GM21390 (cell line): ENCODE data around the gene ANKRD61.
"Not testable (repeated sequence)": the region's sequence is repeated elsewhere in the genome, so short reads cannot be mapped to it uniquely, and the experiment has no call there.

Experiments used
- ATAC-seq: cut with Tn5 transposase; IDR thresholded peaks from one replicate; pipeline ENCODE4 v1.9.1; 2021; ENCODE audit not compliant: unreplicated experiment

The ANKRD61 gene

DNA sequence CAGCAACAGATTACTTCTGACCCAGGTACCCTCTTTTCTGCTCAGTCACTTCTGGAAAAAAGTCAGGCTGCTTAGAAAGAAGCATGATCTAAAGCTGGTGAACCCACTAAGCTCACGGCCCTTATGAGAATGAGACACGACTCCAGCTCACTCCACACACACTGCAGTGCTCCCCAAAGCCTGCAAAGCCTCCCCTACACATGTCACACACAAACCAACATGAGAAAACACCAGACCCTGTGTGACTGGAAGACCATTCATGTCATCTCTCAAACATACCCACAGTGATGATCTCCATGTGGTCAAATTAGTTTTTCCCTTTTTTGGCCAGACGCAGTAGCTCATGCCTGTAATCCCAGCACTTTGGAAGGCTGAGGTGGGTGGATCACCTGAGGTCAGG lies 391 bp downstream of the ANKRD61 start:
- no peak for ATAC-seq

DNA sequence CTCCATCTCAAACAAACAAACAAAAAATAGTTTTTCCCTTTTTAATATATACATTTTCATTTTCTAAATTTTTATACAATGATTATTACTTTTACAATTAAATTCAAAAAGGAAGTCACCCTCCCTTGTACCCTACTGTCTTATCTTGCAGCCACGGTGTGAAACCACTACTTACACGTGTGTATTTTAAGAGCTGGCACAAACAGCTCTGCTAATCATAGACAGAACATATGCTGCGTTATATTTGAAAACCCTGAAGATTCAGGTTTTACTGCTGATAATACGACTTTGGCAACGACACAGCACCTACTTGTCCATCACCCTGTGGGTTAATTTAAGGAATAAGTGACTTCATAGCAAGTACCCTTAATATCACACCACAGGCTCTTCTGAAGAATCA lies 991 bp downstream of the ANKRD61 start:
- ATAC-seq: no peak

DNA sequence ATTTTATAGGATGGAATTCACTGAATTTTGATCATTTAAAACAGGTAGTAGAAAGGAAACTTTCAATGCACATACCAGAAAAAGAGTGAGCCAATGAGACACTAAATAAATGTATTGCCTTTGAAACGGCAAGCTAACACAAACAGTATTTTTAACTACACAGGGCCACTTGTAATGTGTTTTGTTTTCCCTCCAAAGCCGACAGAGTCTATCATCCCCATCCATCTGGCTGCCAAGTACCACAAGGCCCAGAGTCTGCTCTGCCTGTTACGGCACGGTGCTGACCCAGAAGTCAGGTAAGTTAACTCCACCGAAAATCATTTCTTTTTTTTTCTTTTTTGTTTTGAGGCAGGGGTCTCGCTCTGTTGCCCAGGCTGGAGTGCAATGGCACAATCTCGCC lies 1.5 kb downstream of the ANKRD61 start:
- no peak for ATAC-seq

DNA sequence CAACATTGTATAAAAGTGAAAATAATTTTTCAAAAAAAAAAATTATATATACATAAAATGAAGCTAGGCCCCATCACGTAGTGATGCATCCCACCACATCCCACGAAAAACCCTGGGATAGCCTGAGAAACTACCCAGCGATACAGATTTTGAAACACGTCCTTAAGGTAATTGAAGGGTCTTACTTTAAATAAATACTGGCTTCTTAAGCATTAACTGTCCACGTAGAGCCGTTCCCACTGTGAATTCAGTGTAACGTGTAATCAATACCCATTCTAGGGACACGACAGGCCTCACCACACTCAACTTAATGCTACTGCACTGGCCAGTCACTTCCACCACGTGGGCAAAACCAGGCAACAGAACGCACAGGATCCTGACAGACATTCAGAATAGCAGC lies 4.0 kb downstream of the ANKRD61 start:
- ATAC-seq: no peak

DNA sequence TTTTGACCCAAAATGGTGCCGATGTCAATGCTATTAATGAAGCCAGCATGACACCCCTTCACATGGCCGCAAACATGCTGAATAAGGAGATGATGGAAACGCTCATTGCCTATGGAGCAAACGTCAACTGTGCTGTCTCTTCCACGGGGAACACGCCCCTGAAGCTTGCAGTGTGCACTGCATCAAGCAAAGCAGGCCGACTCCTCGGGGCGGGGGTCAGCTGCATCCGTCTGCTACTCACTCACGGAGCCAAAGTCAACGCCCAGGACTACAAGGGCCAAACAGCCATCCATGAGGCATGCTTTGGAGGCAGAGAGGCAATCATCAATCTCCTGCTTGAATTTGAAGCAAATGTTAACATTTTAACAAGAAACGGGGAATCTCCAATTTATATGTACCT lies 4.5 kb downstream of the ANKRD61 start:
- no peak for ATAC-seq

DNA sequence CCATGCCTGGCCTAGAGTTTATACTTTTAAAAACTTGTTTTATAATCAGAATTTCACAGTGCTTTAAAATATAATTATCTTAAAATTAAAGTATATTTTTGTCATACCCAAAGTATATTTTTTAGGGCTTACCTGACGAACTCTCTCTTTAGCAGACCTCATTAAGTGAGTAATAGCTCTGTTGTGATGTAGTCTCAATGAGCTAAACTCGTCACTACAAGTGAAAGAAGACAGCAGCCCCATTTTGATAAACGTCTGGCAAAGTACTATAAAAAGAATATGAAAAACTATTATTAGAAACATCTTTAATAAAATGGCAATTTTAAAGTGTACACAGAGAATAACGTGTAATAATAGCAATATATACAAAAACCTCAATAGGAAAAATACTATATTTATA lies 18.6 kb downstream of the ANKRD61 start:
- ATAC-seq: no peak

DNA sequence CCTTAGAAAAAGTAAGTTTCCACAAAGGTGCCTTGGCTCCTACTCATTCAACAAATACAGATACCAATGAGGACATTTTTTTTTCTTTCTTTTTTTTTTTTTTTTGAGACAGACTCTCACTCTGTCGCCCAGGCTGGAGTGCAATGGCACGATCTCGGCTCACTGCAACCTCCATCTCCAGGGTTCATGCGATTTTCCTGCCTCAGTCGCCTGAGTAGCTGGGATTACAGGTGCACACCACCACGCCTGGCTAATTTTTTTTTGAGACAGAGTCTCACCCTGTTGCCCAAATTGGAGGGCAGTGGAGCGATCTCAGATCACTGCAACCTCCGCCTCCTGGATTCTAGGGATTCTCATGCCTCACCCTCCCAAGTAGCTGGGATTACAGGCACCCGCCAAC lies 20.0 kb downstream of the ANKRD61 start:
- not testable (repeated sequence) for ATAC-seq

DNA sequence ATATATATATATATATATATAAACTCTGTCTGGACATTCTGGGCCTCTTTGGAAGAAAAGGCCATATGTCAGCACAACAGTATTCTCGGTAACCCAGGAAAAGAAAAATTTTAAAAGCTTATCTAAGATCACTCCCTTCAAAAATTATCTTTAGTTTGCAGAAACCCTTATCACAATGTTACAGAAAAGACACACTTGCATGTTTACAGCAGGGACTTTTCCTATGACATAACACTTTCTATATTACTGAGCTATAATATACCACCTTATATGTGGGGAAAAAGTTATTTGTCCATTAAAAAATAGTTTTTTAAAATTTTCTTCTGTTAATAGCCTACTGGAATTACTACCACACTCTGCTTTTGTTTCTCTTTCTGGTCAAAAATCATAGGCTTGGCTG lies 25.4 kb downstream of the ANKRD61 start:
- ATAC-seq: no peak

DNA sequence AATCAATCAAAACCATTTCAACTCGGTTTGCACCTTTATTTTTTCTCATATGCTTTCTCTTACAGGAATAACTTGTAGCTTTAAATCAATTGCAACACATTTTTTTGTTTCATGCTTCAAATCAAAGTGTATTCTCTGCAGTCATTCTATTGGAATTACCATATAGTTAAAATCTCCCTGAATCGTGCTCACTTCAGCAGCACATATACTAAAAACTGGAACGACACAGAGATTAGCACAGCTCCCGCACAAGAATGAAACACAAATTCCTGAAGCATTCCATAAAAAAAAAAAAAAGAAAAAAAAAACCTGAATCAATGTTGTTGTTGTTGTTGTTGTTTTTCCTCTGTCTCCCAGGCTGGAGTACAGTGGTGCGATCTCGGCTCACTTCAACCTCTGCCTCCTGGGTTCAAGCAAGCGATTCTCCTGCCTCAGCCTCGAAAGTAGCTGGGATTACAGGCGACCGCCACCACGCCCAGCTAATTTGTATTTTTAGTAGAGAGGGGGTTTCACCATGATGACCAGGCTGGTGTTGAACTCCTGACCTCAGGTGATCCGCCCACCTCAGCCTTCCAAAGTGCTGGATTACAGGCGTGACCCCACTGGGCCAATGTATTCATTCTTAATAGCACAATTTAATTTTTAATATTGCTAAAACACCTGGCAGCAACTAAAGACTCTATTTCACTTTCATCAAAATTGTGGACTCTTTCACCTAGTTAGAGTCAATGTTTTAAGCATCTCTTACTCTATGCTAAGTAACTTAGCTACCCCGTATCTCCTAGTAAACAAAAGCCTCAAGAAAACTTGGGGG lies 26.3 kb downstream of the ANKRD61 start:
- ATAC-seq: no peak

DNA sequence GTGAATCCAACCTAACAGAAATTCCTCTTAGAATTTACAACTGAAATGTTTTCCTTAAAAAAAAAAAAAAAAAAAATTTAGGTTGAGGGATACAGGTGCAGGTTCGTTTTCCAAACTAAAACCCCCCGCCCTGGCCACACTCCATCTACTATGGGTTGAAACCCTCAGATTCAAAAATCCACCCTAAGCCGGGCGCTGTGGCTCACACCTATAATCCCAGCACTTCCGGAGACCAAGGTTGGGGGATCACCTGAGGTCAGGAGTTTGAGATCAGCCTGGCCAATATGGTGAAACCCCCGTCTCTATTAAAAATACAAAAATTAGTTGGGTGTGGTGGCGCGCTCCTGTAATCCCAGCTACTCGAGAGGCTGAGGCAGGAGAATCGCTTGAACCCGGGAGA lies 28.8 kb downstream of the ANKRD61 start:
- ATAC-seq: not testable (repeated sequence)

DNA sequence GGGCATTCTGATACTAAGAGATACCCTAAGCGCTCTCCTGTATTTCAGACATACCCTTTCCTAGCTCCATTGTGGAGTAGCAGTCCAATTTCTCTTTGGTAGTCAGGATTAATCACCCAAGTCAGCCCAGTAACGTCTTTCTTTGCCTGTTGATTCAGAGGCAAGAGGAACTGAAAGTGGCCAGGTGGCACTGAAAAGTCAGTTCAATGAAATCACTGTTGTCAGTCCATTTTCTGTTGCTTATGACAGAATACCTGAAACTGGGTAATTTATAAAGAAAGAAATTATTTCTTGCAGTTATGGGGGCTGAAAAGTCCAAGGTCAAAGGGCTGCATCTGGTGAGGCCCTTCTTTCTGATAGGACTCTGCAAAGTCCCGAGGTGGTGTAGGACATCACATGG lies 40.2 kb downstream of the ANKRD61 start:
- ATAC-seq: peak; percentile 70

DNA sequence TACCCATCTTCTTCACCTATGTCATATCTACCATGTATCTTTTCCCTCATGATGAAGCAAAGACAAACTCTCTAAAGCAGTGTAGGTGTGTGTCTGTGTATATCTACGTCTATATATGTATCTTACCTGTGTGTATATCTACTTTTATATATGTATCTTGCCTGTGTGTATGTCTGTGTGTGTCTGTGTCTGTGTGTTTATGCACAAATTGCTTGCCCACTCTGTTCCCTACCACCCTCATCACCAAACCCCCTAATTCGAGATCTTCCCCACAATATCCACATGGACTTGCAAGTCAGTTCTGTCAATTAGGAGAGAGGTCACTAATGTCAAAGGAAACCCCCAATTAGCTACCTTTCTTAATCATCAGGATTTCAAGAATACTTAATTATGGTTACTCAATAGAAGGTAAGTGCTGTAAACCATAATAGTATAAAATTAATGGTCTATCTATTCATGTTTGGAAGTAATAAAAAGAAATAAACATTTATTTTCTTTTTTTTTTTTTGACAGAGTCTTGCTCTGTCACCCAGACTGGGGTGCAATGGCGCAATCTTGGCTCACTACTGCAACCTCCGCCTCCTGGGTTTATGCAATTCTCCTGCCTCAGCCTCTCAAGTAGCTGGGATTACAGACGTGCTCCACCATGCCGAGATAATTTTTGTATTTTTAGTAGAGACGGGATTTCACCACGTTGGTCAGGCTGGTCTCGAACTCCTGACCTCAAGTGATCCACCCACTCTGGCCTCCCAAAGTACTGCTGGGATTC lies 43.6 kb downstream of the ANKRD61 start:
- ATAC-seq: no peak

DNA sequence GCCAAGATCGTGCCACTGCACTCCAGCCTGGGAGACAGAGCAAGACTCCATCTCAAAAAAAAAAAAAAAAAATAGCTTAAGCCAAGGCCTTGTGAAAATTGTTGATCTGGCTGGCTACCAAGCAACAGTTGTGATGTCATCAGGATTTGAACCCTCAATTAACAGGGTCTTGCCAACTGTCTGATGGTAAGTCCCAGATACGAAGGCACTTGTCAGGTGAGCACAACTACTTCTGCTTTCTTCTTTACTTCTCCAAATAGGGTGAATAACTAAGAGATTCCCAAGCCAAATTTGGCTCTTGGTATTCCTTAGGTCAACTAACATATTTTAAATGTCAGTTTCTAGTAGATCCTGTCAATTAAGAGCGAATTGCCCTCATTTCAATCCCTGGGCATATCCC lies 47.4 kb downstream of the ANKRD61 start:
- no peak for ATAC-seq

DNA sequence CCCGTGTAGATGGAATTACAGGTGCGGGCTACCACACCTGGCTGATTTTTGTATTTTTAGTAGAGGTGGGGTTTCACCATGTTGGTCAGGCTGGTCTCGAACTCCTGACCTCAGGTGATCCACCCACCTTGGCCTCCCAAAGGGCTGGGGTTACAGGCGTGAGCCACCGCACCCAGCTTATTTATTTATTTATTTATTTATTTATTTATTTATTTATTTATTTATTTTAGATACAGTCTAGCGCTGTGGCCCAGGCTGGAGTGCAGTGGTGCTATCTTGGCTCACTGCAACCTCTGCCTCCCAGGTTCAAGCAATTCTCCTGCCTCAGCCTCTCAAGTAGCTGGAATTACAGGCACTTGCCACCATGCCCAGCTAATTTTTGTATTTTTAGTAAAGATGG lies 51.9 kb downstream of the ANKRD61 start:
- ATAC-seq: not testable (repeated sequence)
